Measurements from ENCODE around the gene FAM43B.
A peak's percentile ranks its signal among the peaks of the same experiment; 100 is the strongest.

The FAM43B gene

DNA sequence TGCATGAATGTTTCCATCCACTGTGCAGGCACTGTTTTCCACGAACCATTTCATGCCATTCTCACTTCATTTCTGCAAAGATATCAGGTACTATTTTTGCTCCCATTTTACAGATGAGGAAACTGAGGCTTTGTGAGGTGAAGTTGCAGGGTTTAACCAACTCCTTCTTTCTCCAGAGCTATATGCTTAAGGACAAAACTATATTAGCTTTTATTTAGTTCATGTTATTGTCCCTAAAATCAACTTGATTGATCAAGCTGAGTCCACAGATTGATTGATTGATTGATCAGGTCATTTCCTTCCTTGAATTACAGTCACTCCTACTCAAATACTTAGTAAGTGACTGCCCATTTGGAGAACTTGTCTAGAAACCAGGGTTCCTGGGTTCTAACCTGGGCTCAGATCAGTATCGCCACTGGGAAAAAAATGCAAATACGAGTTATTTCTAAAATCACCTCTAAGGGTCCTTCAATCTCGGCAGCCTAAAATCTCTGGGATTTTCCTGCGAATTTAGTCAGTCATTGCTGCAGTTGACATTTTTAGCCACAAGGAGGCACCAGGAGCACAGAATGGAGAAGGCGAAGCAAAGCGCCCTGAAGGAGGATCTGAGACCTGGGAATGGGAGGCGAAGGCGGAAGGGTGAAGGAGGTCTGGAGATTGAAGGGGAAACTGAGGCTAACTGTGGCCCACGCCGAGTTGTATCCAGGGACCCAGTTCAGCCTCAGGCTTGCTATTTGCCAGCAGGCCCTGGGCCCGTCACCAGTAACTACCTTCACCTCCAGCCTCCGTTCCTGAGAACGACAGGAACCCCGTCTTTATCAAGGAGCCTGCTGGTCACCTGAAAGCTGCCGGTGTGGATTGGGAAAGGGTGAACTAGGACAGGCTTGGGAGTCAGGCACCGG lies 30.2 kb upstream of the FAM43B start:
- Histone ChIP-seq H3K9ac (ENCODE audit: insufficient read length, low read depth) (peak overlapping the region; percentile 10), H3K27me3 (ENCODE audit: insufficient read depth, insufficient read length) (no peaks in the 10 kb centered on the region), H3K4me3 (ENCODE audit: insufficient read length, low read depth) (no peak overlapping the region), H3K9me3 (ENCODE audit: insufficient read depth, low read length) (no peaks in the 10 kb centered on the region), H3K4me1 (ENCODE audit: insufficient read depth, insufficient read length) (no peaks in the 10 kb centered on the region), H3K36me3 (ENCODE audit: insufficient read depth, insufficient read length, low read length) (no peaks in the 10 kb centered on the region)
- DNase-seq (ENCODE audit: low read depth, low spot score), result peak; percentile 64
- TF ChIP-seq ZNF274 (IDR thresholded peaks at IDR 0.05; ENCODE audit: low read depth, low read length), result no peak
- no peak for TF ChIP-seq SUZ12 (IDR thresholded peaks at IDR 0.05; ENCODE audit: extremely low read depth, insufficient read depth, insufficient read length)
- no peak for TF ChIP-seq YY1 (IDR thresholded peaks at IDR 0.05; ENCODE audit: insufficient read depth, insufficient read length)

DNA sequence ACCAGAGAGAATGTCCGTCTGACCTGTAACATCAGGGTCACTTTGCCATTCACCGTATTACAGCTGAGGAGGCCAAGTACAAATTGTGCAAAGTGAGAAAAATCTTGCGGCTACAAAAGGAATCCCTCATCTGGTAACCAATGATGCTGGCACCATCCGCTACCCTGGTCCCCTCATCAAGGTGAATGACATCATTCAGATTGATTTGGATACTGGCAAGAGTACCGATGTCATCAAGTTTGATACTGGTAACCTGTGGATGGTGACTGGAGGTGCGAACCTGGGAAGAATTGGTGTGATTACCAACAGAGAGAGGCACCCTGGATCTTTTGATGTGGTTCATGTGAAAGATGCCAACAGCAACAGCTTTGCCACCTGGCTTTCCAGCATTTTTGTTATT lies 26.1 kb upstream of the FAM43B start:
- Histone ChIP-seq H3K9me3 (ENCODE audit: insufficient read depth, low read length) (no peaks in the 10 kb centered on the region), H3K9ac (ENCODE audit: insufficient read length, low read depth) (no peak overlapping the region), H3K27me3 (ENCODE audit: insufficient read depth, insufficient read length) (no peaks in the 10 kb centered on the region), H3K36me3 (ENCODE audit: insufficient read depth, insufficient read length, low read length) (no peaks in the 10 kb centered on the region), H3K4me3 (ENCODE audit: insufficient read length, low read depth) (no peak overlapping the region), H3K4me1 (ENCODE audit: insufficient read depth, insufficient read length) (no peaks in the 10 kb centered on the region)
- DNase-seq (ENCODE audit: low read depth, low spot score), result no peak
- TF ChIP-seq SUZ12 (IDR thresholded peaks at IDR 0.05; ENCODE audit: extremely low read depth, insufficient read depth, insufficient read length), result no peak
- no peak for TF ChIP-seq YY1 (IDR thresholded peaks at IDR 0.05; ENCODE audit: insufficient read depth, insufficient read length)
- TF ChIP-seq ZNF274 (IDR thresholded peaks at IDR 0.05; ENCODE audit: low read depth, low read length), result no peak

DNA sequence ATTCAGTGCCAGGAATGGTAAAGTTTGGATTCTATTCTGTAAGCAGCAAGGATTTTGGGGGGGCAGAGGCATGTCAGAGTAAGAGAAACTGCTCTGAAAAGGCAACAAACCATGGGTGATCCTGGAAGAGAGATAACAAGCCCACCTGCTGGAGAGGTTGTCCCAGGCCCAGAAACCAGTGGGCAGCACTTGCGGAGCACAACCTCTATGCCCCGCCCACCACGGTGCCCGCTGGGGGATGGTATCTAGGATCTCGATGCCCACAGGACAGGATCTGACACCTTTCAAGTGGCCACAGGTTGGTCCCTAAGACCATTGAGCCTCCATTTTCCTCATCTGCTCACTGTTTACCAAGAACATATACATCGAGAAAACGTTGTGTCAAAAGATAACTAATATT lies 24.2 kb upstream of the FAM43B start:
- no peak for DNase-seq (ENCODE audit: low read depth, low spot score)
- no peak overlapping the region for H3K9ac ChIP-seq (ENCODE audit: insufficient read length, low read depth)
- no peak overlapping the region for H3K4me3 ChIP-seq (ENCODE audit: insufficient read length, low read depth)
- H3K27me3 ChIP-seq (ENCODE audit: insufficient read depth, insufficient read length), result no peaks in the 10 kb centered on the region
- no peak for TF ChIP-seq ZNF274 (IDR thresholded peaks at IDR 0.05; ENCODE audit: low read depth, low read length)
- TF ChIP-seq SUZ12 (IDR thresholded peaks at IDR 0.05; ENCODE audit: extremely low read depth, insufficient read depth, insufficient read length), result no peak
- TF ChIP-seq YY1 (IDR thresholded peaks at IDR 0.05; ENCODE audit: insufficient read depth, insufficient read length), result no peak
- no peaks in the 10 kb centered on the region for H3K36me3 ChIP-seq (ENCODE audit: insufficient read depth, insufficient read length, low read length)
- H3K4me1 ChIP-seq (ENCODE audit: insufficient read depth, insufficient read length), result no peaks in the 10 kb centered on the region
- H3K9me3 ChIP-seq (ENCODE audit: insufficient read depth, low read length), result no peaks in the 10 kb centered on the region

GRCh38 chr1:20530306-20530705 lies 22.1 kb upstream of the FAM43B start:
- Histone ChIP-seq H3K4me3 (ENCODE audit: insufficient read length, low read depth) (no peak overlapping the region), H3K4me1 (ENCODE audit: insufficient read depth, insufficient read length) (no peaks in the 10 kb centered on the region), H3K9me3 (ENCODE audit: insufficient read depth, low read length) (no peaks in the 10 kb centered on the region), H3K27me3 (ENCODE audit: insufficient read depth, insufficient read length) (no peaks in the 10 kb centered on the region), H3K9ac (ENCODE audit: insufficient read length, low read depth) (no peak overlapping the region), H3K36me3 (ENCODE audit: insufficient read depth, insufficient read length, low read length) (no peaks in the 10 kb centered on the region)
- no peak for TF ChIP-seq SUZ12 (IDR thresholded peaks at IDR 0.05; ENCODE audit: extremely low read depth, insufficient read depth, insufficient read length)
- no peak for TF ChIP-seq YY1 (IDR thresholded peaks at IDR 0.05; ENCODE audit: insufficient read depth, insufficient read length)
- TF ChIP-seq ZNF274 (IDR thresholded peaks at IDR 0.05; ENCODE audit: low read depth, low read length), result no peak
- DNase-seq (ENCODE audit: low read depth, low spot score), result no peak

GRCh38 chr1:20530901-20531300 lies 21.5 kb upstream of the FAM43B start:
- DNase-seq (ENCODE audit: low read depth, low spot score), result no peak
- H3K4me3 ChIP-seq (ENCODE audit: insufficient read length, low read depth), result no peak overlapping the region
- H3K4me1 ChIP-seq (ENCODE audit: insufficient read depth, insufficient read length), result no peaks in the 10 kb centered on the region
- H3K36me3 ChIP-seq (ENCODE audit: insufficient read depth, insufficient read length, low read length), result no peaks in the 10 kb centered on the region
- no peak overlapping the region for H3K9ac ChIP-seq (ENCODE audit: insufficient read length, low read depth)
- H3K27me3 ChIP-seq (ENCODE audit: insufficient read depth, insufficient read length), result no peaks in the 10 kb centered on the region
- H3K9me3 ChIP-seq (ENCODE audit: insufficient read depth, low read length), result no peaks in the 10 kb centered on the region
- TF ChIP-seq YY1 (IDR thresholded peaks at IDR 0.05; ENCODE audit: insufficient read depth, insufficient read length), result no peak
- no peak for TF ChIP-seq ZNF274 (IDR thresholded peaks at IDR 0.05; ENCODE audit: low read depth, low read length)
- TF ChIP-seq SUZ12 (IDR thresholded peaks at IDR 0.05; ENCODE audit: extremely low read depth, insufficient read depth, insufficient read length), result no peak

DNA sequence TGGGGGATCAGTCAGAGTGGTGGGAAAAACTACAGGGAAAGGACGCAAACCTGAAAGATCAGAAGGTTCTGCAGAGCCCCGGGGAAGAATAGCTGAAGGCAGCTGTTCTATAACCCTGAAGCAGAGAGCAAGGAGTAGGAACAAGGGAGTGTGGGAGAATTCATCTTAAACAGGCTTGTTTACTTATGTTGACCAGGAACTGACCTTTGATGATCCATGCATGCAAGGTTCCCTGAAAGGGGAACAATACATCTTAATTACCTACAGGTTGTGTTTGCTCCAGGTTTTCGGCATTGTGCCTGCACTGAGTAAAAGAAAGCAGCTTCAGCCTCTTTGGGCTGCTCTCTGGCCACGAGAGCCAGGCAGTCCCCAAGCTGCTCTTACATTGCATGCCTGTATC lies 18.7 kb upstream of the FAM43B start:
- no peaks in the 10 kb centered on the region for H3K4me1 ChIP-seq (ENCODE audit: insufficient read depth, insufficient read length)
- peaks cover 2% of the 10 kb centered on the region for H3K27me3 ChIP-seq (ENCODE audit: insufficient read depth, insufficient read length)
- no peaks in the 10 kb centered on the region for H3K9me3 ChIP-seq (ENCODE audit: insufficient read depth, low read length)
- H3K36me3 ChIP-seq (ENCODE audit: insufficient read depth, insufficient read length, low read length), result no peaks in the 10 kb centered on the region
- no peak overlapping the region for H3K4me3 ChIP-seq (ENCODE audit: insufficient read length, low read depth)
- H3K9ac ChIP-seq (ENCODE audit: insufficient read length, low read depth), result no peak overlapping the region
- DNase-seq (ENCODE audit: low read depth, low spot score), result no peak
- no peak for TF ChIP-seq YY1 (IDR thresholded peaks at IDR 0.05; ENCODE audit: insufficient read depth, insufficient read length)
- no peak for TF ChIP-seq SUZ12 (IDR thresholded peaks at IDR 0.05; ENCODE audit: extremely low read depth, insufficient read depth, insufficient read length)
- no peak for TF ChIP-seq ZNF274 (IDR thresholded peaks at IDR 0.05; ENCODE audit: low read depth, low read length)

DNA sequence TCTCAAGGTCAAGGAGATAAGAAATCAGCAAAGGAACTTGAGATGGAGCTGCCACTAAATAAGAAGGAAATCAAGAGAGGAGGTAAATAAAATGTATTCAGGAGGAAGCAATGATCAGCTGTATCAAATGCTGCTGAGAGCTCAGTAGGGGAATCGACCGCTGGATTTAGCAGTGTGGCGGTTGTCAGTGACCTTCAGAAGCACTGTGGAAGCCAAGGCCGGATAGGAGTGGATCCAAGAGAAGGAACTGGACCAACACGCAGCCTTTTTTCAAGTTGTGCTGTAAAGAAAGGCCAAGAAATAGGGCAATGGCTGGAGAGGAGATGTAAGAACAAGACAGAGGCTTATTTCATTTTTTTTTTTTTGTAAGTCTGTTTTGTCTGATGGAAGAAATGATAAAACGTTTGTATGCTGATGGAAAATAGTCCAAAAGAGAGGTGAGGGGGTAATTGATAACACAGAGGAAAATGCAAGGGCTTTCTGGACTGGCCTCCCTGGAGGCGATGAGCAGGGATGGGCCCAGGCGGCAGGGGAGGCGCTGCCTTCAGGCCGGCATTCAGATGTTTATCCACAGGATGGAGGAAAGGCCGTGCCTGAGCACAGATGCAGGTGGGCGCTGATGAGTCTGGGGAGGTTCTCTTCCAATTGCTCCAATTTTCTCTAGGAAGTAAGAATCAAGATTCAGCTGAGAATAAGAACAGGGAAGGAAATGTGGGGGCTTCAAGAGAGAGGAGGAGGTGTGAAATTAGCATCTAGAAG lies 17.5 kb upstream of the FAM43B start:
- DNase-seq (ENCODE audit: low read depth, low spot score), result no peak
- H3K9me3 ChIP-seq (ENCODE audit: insufficient read depth, low read length), result no peaks in the 10 kb centered on the region
- TF ChIP-seq SUZ12 (IDR thresholded peaks at IDR 0.05; ENCODE audit: extremely low read depth, insufficient read depth, insufficient read length) (no peak), ZNF274 (IDR thresholded peaks at IDR 0.05; ENCODE audit: low read depth, low read length) (no peak), YY1 (IDR thresholded peaks at IDR 0.05; ENCODE audit: insufficient read depth, insufficient read length) (no peak)
- no peak overlapping the region for H3K4me3 ChIP-seq (ENCODE audit: insufficient read length, low read depth)
- H3K9ac ChIP-seq (ENCODE audit: insufficient read length, low read depth), result no peak overlapping the region
- H3K36me3 ChIP-seq (ENCODE audit: insufficient read depth, insufficient read length, low read length), result no peaks in the 10 kb centered on the region
- peaks cover 2% of the 10 kb centered on the region for H3K27me3 ChIP-seq (ENCODE audit: insufficient read depth, insufficient read length)
- no peaks in the 10 kb centered on the region for H3K4me1 ChIP-seq (ENCODE audit: insufficient read depth, insufficient read length)

Data from NT2/D1 (cell line).